Liver (tissue), 3 donors: ENCODE data around the gene PYGM.

Experiments
- FOXA2 ChIP-seq: IDR thresholded peaks from 2 replicates; pipeline ENCODE4 v1.6.1; 2016; ENCODE audit warnings: antibody characterized with exemption
- JUND ChIP-seq, 2 donors: IDR thresholded peaks; 2 replicates each; pipeline ENCODE4 v1.6.1; 2016; ENCODE audit warnings: antibody characterized with exemption in 2 of 2
- TF ChIP-seq, protein P1 (sequence below): fragments of 150-350 bp; IDR thresholded peaks from 2 replicates; pipeline ENCODE4 v1.5.1; 2017; ENCODE audit warnings: improper control_type of control experiment, low read depth, low read length; ENCODE audit not compliant: missing input control
- donor health status: healthy.
- donor health status: healthy.

DNA sequence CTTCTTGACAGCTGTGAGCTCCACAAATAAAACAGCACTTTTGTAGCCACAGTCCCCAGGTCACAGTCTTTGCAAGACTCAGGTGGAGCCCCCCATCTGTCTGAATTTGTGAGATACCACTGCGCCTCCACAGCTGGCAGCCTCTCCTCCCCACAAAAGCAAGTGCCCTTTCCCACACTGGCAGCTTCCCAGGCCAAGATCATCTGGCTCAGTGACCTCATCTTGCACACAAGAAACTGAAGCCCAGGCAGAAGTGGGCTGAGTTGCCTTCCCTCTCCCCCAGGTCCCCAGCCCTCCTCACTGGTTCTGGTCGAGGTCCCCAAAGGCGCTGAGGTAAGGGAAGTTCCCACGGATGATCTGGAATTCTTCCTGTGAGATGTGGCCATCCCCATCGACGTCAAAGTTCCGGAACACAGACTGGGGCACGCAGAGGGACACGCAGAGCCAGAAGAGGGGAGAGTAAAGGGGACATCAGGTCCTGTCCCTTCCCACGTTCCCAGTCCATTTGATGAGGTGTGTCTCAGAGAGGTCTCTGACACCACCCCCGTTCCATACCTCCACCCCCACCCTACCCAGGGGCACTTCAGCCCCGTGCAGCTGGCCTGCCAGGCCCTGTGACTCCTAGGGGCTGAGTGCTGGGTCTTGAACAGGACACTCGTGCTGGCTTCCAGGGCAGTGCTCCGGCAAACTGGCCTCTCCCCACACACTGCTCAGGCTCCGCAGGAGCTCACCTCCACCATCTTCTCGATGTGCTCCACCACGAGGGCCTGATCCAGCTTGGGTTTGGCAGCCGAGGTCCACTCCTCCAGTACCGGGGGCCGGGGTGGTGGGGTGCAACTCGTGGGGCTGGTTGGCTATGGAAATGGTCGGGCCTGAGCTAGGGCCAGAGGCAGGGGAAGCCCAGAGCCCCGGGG is 24.7 kb downstream of the PYGM start:
- TF ChIP-seq JUND (IDR thresholded peaks at IDR 0.05) (no peak), FOXA2 (no peak)
- TF ChIP-seq, protein P1, sequence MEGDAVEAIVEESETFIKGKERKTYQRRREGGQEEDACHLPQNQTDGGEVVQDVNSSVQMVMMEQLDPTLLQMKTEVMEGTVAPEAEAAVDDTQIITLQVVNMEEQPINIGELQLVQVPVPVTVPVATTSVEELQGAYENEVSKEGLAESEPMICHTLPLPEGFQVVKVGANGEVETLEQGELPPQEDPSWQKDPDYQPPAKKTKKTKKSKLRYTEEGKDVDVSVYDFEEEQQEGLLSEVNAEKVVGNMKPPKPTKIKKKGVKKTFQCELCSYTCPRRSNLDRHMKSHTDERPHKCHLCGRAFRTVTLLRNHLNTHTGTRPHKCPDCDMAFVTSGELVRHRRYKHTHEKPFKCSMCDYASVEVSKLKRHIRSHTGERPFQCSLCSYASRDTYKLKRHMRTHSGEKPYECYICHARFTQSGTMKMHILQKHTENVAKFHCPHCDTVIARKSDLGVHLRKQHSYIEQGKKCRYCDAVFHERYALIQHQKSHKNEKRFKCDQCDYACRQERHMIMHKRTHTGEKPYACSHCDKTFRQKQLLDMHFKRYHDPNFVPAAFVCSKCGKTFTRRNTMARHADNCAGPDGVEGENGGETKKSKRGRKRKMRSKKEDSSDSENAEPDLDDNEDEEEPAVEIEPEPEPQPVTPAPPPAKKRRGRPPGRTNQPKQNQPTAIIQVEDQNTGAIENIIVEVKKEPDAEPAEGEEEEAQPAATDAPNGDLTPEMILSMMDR: no peak
